ENCODE measurements around the gene MYO16. TPM values are rescaled to one million over a fixed set of nuclear protein-coding genes. Genes with fewer than 3 reads are reported as not detected.
A peak's percentile ranks its signal among the peaks of the same experiment; 100 is the strongest.

Gene MYO16
- total RNA-seq, 1 donor from 2014 or later = 0.49 TPM

GRCh38 chr13:108921238-108921637 is 291.8 kb downstream of the MYO16 start:
- intact Hi-C loops (cut with DNase I) = no loop called here
- Histone ChIP-seq H3K27ac (no peak overlapping the region), H3K4me3 (no peak overlapping the region), H3K9me3 (no peaks in the 10 kb centered on the region), H3K4me1 (peaks cover 26% of the 10 kb centered on the region), H3K27me3 (no peaks in the 10 kb centered on the region), H3K36me3 (no peaks in the 10 kb centered on the region)
- TF ChIP-seq CTCF (IDR thresholded peaks at IDR 0.05) (no peak), POLR2AphosphoS5 (IDR thresholded peaks at IDR 0.05; ENCODE audit: insufficient read depth in 1 of 2, low read depth in 1 of 2) (no peak), POLR2A (IDR thresholded peaks at IDR 0.05) (no peak)
- no peak for DNase-seq (ENCODE audit: extremely low spot score in 2 of 2)

DNA sequence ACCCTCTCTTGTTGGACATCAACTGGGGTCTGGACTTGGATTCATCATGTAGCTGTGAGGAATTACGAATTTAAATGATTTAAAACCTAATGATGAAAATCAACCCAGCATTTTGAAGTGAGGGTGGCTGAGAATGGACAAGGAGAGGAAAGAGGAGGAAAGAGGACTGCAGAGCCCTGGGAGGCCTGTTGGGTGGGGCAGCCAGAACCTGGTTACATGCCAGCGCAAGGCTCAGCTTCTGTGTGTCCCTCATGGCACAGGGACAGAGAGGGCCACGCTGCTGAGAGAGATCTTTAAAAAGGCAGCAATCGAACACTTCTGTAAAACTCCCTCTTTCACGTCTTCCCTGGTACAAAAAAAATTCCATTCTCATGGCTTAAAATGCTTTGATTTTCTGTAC is 292.7 kb downstream of the MYO16 start:
- Histone ChIP-seq H3K4me3 (no peak overlapping the region), H3K9me3 (no peaks in the 10 kb centered on the region), H3K36me3 (no peaks in the 10 kb centered on the region), H3K27me3 (no peaks in the 10 kb centered on the region), H3K27ac (no peak overlapping the region), H3K4me1 (peaks cover 19% of the 10 kb centered on the region)
- intact Hi-C loops (cut with DNase I) = no loop called here
- no peak for TF ChIP-seq POLR2A (IDR thresholded peaks at IDR 0.05)
- TF ChIP-seq CTCF (IDR thresholded peaks at IDR 0.05) = no peak
- TF ChIP-seq POLR2AphosphoS5 (IDR thresholded peaks at IDR 0.05; ENCODE audit: insufficient read depth in 1 of 2, low read depth in 1 of 2) = no peak
- no peak for DNase-seq (ENCODE audit: extremely low spot score in 2 of 2)

- Histone ChIP-seq H3K36me3 (no peaks in the 10 kb centered on the region), H3K4me3 (no peak overlapping the region), H3K27me3 (no peaks in the 10 kb centered on the region), H3K4me1 (peaks cover 16% of the 10 kb centered on the region), H3K9me3 (no peaks in the 10 kb centered on the region), H3K27ac (peak overlapping the region; percentile 61)
- no peak for DNase-seq (ENCODE audit: extremely low spot score in 2 of 2)
- TF ChIP-seq CTCF (IDR thresholded peaks at IDR 0.05) (no peak), POLR2AphosphoS5 (IDR thresholded peaks at IDR 0.05; ENCODE audit: insufficient read depth in 1 of 2, low read depth in 1 of 2) (no peak), POLR2A (IDR thresholded peaks at IDR 0.05) (no peak)
- intact Hi-C loops (cut with DNase I) = no loop called here
Measured at GRCh38 chr13:108923386-108924047, 294.1 kb downstream of the MYO16 start.

DNA sequence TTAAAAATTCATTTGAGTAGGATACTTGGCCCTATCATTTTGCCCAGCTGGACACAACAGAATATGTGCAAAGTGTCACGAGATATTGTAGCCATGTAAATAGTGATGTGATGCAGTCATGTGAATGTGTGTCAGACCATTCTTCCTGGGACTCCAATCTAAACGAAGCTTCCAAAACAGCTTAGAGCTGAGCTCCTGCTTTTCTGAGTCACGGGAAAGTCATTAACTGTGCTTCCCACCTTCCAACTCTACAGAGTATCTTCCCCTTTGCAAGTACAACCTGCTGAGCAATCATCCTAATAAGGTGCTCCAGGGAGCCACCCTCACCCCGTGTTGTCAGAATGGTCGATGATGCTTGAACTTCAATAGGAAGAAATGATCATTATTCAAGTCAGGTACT is 294.7 kb downstream of the MYO16 start:
- Histone ChIP-seq H3K4me3 (no peak overlapping the region), H3K36me3 (no peaks in the 10 kb centered on the region), H3K27me3 (no peaks in the 10 kb centered on the region), H3K27ac (peak overlapping the region; percentile 66), H3K4me1 (peaks cover 10% of the 10 kb centered on the region), H3K9me3 (no peaks in the 10 kb centered on the region)
- intact Hi-C loops (cut with DNase I) = no loop called here
- no peak for DNase-seq (ENCODE audit: extremely low spot score in 2 of 2)
- TF ChIP-seq POLR2AphosphoS5 (IDR thresholded peaks at IDR 0.05; ENCODE audit: insufficient read depth in 1 of 2, low read depth in 1 of 2) (no peak), POLR2A (IDR thresholded peaks at IDR 0.05) (no peak), CTCF (IDR thresholded peaks at IDR 0.05) (no peak)

DNA sequence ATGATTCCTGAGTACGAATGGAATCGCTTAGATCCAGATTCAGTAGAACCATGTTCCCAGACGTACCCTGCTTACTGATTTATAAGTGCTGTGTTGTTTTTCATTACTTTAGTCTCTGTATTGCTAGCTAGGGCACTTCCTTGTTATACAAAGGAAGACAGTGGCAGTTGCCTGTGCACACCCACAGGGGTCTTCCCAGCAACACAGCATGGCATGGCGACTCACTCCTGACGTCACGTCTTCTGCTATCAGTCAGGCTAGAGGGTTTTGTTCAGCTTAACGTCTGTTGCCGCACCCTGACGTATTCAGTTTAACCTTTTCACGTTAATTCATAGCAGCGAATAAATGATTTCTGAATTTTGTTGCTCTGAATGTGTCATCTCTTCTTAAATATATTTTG is 295.1 kb downstream of the MYO16 start:
- Histone ChIP-seq H3K27ac (peak overlapping the region; percentile 66), H3K4me1 (peaks cover 6% of the 10 kb centered on the region), H3K9me3 (no peaks in the 10 kb centered on the region), H3K36me3 (no peaks in the 10 kb centered on the region), H3K27me3 (no peaks in the 10 kb centered on the region), H3K4me3 (no peak overlapping the region)
- TF ChIP-seq CTCF (IDR thresholded peaks at IDR 0.05) (no peak), POLR2AphosphoS5 (IDR thresholded peaks at IDR 0.05; ENCODE audit: insufficient read depth in 1 of 2, low read depth in 1 of 2) (no peak), POLR2A (IDR thresholded peaks at IDR 0.05) (no peak)
- intact Hi-C loops (cut with DNase I) = no loop called here
- DNase-seq (ENCODE audit: extremely low spot score in 2 of 2) = no peak
